Measurements from ENCODE around the gene OR52M1.

Gene OR52M1

DNA sequence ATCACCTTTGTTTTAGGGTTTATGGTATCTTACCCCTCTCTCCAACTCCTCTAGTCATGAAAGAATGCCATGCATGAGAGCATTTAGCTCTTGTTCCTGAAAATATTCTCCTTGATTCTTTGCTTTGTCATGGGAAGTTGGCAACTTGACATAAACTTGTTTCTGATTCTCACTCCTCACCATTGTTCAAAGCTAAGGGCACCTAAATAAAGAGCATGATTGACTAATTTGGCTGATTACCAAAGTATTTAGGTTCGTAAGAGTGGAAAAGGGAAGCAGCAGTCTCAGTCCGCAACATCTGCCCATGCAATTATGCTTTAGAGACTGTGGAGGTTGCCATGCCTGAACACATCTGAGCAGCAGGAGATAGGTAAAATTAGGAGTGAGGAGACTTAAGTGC, 36.1 kb upstream of the OR52M1 start:
- H3K4me1 ChIP-seq, result no peaks in the 10 kb centered on the region
- H2AFZ ChIP-seq, result no peak overlapping the region
- no peak for TF ChIP-seq CTCF (IDR thresholded peaks at IDR 0.05)
- no peak overlapping the region for H3K4me2 ChIP-seq (ENCODE audit: low read length)
- H3K27me3 ChIP-seq (ENCODE audit: control insufficient read depth, insufficient read depth, low read length), result no peaks in the 10 kb centered on the region
- no peak overlapping the region for H3K4me3 ChIP-seq (ENCODE audit: low read depth, low read length)
- H3K9me3 ChIP-seq (ENCODE audit: control insufficient read depth, low read length), result no peaks in the 10 kb centered on the region
- no peaks in the 10 kb centered on the region for H3K79me2 ChIP-seq
- H3K27ac ChIP-seq, result no peak overlapping the region
- H3K9ac ChIP-seq, result no peak overlapping the region
- H3K36me3 ChIP-seq (ENCODE audit: control insufficient read depth, insufficient read depth, low read length), result no peaks in the 10 kb centered on the region

GRCh38 chr11:4511282-4512245, 33.4 kb upstream of the OR52M1 start:
- H3K4me3 ChIP-seq (ENCODE audit: low read depth, low read length), result no peak overlapping the region
- no peak overlapping the region for H3K4me2 ChIP-seq (ENCODE audit: low read length)
- H3K4me1 ChIP-seq, result no peaks in the 10 kb centered on the region
- no peaks in the 10 kb centered on the region for H3K27me3 ChIP-seq (ENCODE audit: control insufficient read depth, insufficient read depth, low read length)
- no peaks in the 10 kb centered on the region for H3K36me3 ChIP-seq (ENCODE audit: control insufficient read depth, insufficient read depth, low read length)
- TF ChIP-seq CTCF (IDR thresholded peaks at IDR 0.05), result no peak
- H3K27ac ChIP-seq, result no peak overlapping the region
- H3K9me3 ChIP-seq (ENCODE audit: control insufficient read depth, low read length), result no peaks in the 10 kb centered on the region
- no peak overlapping the region for H3K9ac ChIP-seq
- H3K79me2 ChIP-seq, result no peaks in the 10 kb centered on the region
- no peak overlapping the region for H2AFZ ChIP-seq

GRCh38 chr11:4514196-4514595, 30.8 kb upstream of the OR52M1 start:
- Histone ChIP-seq H3K9me3 (ENCODE audit: control insufficient read depth, low read length) (no peaks in the 10 kb centered on the region), H2AFZ (no peak overlapping the region), H3K79me2 (no peaks in the 10 kb centered on the region), H3K4me3 (ENCODE audit: low read depth, low read length) (no peak overlapping the region), H3K4me2 (ENCODE audit: low read length) (no peak overlapping the region), H3K9ac (no peak overlapping the region), H3K4me1 (no peaks in the 10 kb centered on the region), H3K36me3 (ENCODE audit: control insufficient read depth, insufficient read depth, low read length) (no peaks in the 10 kb centered on the region), H3K27me3 (ENCODE audit: control insufficient read depth, insufficient read depth, low read length) (no peaks in the 10 kb centered on the region), H3K27ac (no peak overlapping the region)
- TF ChIP-seq CTCF (IDR thresholded peaks at IDR 0.05), result no peak

DNA sequence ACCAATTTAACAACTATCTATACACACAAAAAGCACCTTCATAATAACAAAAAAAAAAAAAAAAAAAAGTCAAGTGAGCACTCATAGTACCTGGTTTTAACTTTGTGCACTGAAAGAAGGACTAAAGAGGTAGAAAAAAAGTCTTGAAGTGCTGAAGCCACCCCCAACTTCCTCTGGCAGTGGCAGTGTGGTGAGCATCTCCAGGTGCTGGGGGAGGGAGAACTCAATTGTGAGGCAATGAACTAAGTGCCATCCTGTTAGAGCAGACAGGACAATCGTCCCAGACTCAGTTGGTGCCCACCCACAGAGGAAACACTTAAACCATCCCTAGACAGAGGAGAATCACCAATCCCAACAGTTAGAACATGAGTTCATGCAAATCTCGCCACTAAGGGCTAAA, 22.7 kb upstream of the OR52M1 start:
- no peaks in the 10 kb centered on the region for H3K4me1 ChIP-seq
- no peaks in the 10 kb centered on the region for H3K9me3 ChIP-seq (ENCODE audit: control insufficient read depth, low read length)
- no peak overlapping the region for H3K4me3 ChIP-seq (ENCODE audit: low read depth, low read length)
- no peak overlapping the region for H3K4me2 ChIP-seq (ENCODE audit: low read length)
- no peaks in the 10 kb centered on the region for H3K36me3 ChIP-seq (ENCODE audit: control insufficient read depth, insufficient read depth, low read length)
- H3K79me2 ChIP-seq, result no peaks in the 10 kb centered on the region
- no peaks in the 10 kb centered on the region for H3K27me3 ChIP-seq (ENCODE audit: control insufficient read depth, insufficient read depth, low read length)
- TF ChIP-seq CTCF (IDR thresholded peaks at IDR 0.05), result no peak
- no peak overlapping the region for H3K27ac ChIP-seq
- H3K9ac ChIP-seq, result no peak overlapping the region
- no peak overlapping the region for H2AFZ ChIP-seq

DNA sequence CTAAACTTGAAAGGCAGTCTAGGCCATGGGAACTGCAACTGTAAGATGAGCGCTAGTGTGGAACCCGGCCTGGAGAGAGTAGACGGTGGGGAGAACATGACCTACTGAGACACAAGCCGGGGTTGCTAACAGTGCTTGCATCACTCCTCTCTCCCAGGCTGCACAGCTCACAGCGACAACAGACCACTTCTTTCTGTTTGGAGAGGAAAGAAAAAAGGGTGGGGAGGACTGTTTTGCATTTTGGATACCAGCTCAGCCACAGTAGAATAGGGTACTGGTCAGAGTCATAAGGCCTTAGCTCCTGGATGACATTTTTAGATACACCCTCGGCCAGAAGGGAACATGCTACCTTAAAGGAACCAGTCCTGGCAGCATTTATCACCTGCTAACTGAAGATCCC, 22.2 kb upstream of the OR52M1 start:
- TF ChIP-seq CTCF (IDR thresholded peaks at IDR 0.05), result no peak
- no peak overlapping the region for H3K4me3 ChIP-seq (ENCODE audit: low read depth, low read length)
- no peaks in the 10 kb centered on the region for H3K79me2 ChIP-seq
- H3K9me3 ChIP-seq (ENCODE audit: control insufficient read depth, low read length), result no peaks in the 10 kb centered on the region
- no peaks in the 10 kb centered on the region for H3K36me3 ChIP-seq (ENCODE audit: control insufficient read depth, insufficient read depth, low read length)
- H3K9ac ChIP-seq, result no peak overlapping the region
- no peak overlapping the region for H2AFZ ChIP-seq
- H3K27me3 ChIP-seq (ENCODE audit: control insufficient read depth, insufficient read depth, low read length), result no peaks in the 10 kb centered on the region
- H3K27ac ChIP-seq, result no peak overlapping the region
- H3K4me1 ChIP-seq, result no peaks in the 10 kb centered on the region
- no peak overlapping the region for H3K4me2 ChIP-seq (ENCODE audit: low read length)
